IPS DF 19.7 (cell line): ENCODE results near the gene SIK3.
"Not testable (repeated sequence)": the region's sequence is repeated elsewhere in the genome, so short reads cannot be mapped to it uniquely, and the experiment has no call there.

Experiments
- DNase-seq: peaks from one replicate; pipeline ENCODE4 v3.0.0-alpha.2; 2013; ENCODE audit warnings: low read depth, low spot score

Gene SIK3

GRCh38 chr11:117045956-117046355 lies 52.3 kb downstream of the SIK3 start:
- DNase-seq: no peak

GRCh38 chr11:117045196-117045595 lies 53.0 kb downstream of the SIK3 start:
- DNase-seq: no peak

GRCh38 chr11:117044287-117045035 lies 53.8 kb downstream of the SIK3 start:
- DNase-seq: no peak

GRCh38 chr11:117042689-117043088 lies 55.5 kb downstream of the SIK3 start:
- no peak for DNase-seq

GRCh38 chr11:117039900-117040299 lies 58.3 kb downstream of the SIK3 start:
- no peak for DNase-seq

- DNase-seq: no peak
Measured at GRCh38 chr11:117039270-117039669, 59.0 kb downstream of the SIK3 start.

- no peak for DNase-seq
Measured at GRCh38 chr11:117037975-117038350, 60.3 kb downstream of the SIK3 start.

- DNase-seq: no peak
Measured at GRCh38 chr11:117037279-117037974, 60.8 kb downstream of the SIK3 start.

GRCh38 chr11:117034901-117035300 lies 63.3 kb downstream of the SIK3 start:
- DNase-seq: no peak

- DNase-seq: no peak
Measured at GRCh38 chr11:117026593-117027330, 71.5 kb downstream of the SIK3 start.

- DNase-seq: not testable (repeated sequence)
Measured at GRCh38 chr11:117023707-117024106, 74.5 kb downstream of the SIK3 start.

- DNase-seq: no peak
Measured at GRCh38 chr11:117023178-117023577, 75.0 kb downstream of the SIK3 start.

- DNase-seq: no peak
Measured at GRCh38 chr11:117022526-117022925, 75.7 kb downstream of the SIK3 start.

GRCh38 chr11:117020869-117021564 lies 77.2 kb downstream of the SIK3 start:
- no peak for DNase-seq

- no peak for DNase-seq
Measured at GRCh38 chr11:117020287-117020686, 77.9 kb downstream of the SIK3 start.

- DNase-seq: no peak
Measured at GRCh38 chr11:117019871-117020270, 78.4 kb downstream of the SIK3 start.

- no peak for DNase-seq
Measured at GRCh38 chr11:117017456-117017855, 80.8 kb downstream of the SIK3 start.

- no peak for DNase-seq
Measured at GRCh38 chr11:117016747-117017146, 81.5 kb downstream of the SIK3 start.

- no peak for DNase-seq
Measured at GRCh38 chr11:117016246-117016645, 82.0 kb downstream of the SIK3 start.

- no peak for DNase-seq
Measured at GRCh38 chr11:117011541-117011898, 86.7 kb downstream of the SIK3 start.

- no peak for DNase-seq
Measured at GRCh38 chr11:117010808-117011540, 87.3 kb downstream of the SIK3 start.
